ENCODE measurements around the gene SEMA3G.

SEMA3G gene

GRCh38 chr3:52439426-52440248 lies 5.3 kb downstream of the SEMA3G start:
- Mint-ChIP-seq H3K4me3 (no peak overlapping the region), H3K27ac (no peak overlapping the region), H3K36me3 (no peaks in the 10 kb centered on the region), H3K27me3 (peaks cover 8% of the 10 kb centered on the region), H3K4me1 (no peaks in the 10 kb centered on the region), H3K9me3 (no peaks in the 10 kb centered on the region)
- ATAC-seq = no peak

DNA sequence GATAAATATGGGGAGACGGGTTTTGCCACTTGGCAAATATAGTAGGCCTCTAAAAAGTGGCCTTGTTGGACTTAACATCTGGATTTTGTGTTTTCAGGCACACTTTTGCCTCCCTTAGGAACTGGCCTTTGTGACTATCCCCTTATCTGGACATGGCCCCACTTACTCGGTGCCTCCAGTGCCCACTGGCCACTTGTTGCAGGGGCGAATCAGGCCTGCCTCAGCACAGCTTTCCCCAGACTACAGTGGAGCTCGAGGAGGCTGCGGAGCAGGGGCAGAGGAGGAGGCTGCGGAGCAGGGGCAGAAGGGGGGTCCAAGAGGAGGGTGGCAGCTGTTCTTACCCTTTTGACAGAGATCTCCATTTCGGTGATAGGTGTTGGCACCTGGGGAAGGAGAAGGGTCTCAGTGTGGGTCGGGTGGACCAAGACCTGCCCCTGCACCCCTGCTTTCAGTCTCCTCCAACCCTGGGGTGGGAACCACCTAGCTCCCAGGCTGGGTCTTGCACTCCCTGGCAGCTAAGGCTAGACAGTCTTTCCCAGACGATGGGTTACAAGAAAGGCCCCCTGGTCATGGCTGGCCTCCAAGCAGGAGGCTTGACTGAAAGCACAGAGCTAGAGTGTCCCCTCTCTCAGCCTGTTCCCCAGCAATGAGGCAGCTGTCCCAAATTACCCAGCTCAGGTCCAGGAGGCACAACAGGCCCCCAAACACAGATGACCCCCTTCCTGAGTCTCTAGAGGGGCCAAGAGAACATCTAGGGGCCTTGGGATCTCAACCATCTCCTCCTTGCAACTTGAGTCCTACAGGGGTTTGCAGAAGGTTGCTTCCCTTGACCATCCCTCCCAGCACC lies 6.1 kb downstream of the SEMA3G start:
- no peak overlapping the region for H3K27ac Mint-ChIP-seq

DNA sequence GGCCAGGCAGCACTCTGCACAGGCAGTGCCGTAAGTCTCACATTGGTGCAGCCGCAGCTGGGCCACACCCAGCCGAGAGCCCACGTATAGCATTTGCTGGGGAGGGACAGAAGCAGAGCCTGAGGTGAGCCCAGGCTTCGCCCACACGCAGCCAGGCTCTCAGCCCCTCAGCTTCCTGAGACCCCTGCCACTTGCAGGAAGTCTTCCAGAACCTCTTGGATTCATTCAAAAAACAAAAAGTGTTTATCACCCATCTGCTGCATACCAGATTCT lies 6.9 kb downstream of the SEMA3G start:
- H3K9me3 Mint-ChIP-seq = no peaks in the 10 kb centered on the region
- no peak for ATAC-seq
- H3K27me3 Mint-ChIP-seq = peaks cover 8% of the 10 kb centered on the region
- H3K27ac Mint-ChIP-seq = no peak overlapping the region
- H3K4me1 Mint-ChIP-seq = no peaks in the 10 kb centered on the region
- H3K4me3 Mint-ChIP-seq = no peak overlapping the region
- H3K36me3 Mint-ChIP-seq = no peaks in the 10 kb centered on the region

More for the DNA sequence above, 6.1 kb downstream of the SEMA3G start:
- no peak for ATAC-seq
- no peaks in the 10 kb centered on the region for H3K9me3 Mint-ChIP-seq
- no peak overlapping the region for H3K4me3 Mint-ChIP-seq
- H3K4me1 Mint-ChIP-seq = no peaks in the 10 kb centered on the region
- H3K36me3 Mint-ChIP-seq = no peaks in the 10 kb centered on the region
- H3K27me3 Mint-ChIP-seq = peaks cover 8% of the 10 kb centered on the region

DNA sequence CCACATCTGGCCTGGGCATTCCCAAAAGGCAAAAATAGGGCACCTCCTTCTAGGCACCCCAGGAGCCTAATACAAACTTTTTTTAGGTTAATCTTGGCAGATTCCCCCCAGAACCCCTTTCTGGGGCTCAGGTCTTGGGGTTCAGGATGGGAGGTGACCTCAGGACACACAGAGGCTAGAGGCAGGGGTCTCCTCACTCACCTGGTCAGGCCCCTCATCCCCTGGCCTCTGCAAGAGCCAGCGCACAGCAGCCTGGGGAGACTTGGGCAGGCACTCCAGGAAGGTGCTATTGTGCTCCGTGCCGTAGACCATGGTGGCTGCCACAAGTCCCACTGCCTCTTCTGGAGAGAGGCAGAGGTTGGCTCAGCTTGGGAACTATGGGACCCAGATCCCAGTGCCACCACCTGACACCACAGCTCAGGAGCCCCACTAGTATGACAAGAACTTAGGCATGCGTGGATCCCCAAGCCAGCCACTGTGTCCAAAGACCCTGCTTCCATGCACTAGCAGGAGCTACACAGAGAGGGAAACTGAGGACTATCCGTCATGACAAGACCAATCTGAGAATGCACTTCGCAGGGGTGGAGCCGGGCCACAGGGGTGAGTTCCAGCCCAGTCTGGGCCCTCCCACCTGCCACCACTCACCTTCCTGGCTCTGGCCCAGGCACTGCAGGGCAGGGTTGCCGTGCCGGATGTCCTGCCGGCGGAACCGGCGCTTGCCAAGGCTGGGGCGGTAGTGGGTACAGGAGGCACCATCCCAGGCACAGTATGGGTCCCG lies 7.4 kb downstream of the SEMA3G start:
- Mint-ChIP-seq H3K4me1 (no peaks in the 10 kb centered on the region), H3K36me3 (no peaks in the 10 kb centered on the region), H3K27ac (no peak overlapping the region), H3K9me3 (no peaks in the 10 kb centered on the region), H3K4me3 (no peak overlapping the region), H3K27me3 (peaks cover 8% of the 10 kb centered on the region)
- no peak for ATAC-seq

GRCh38 chr3:52436500-52437149 lies 8.3 kb downstream of the SEMA3G start:
- H3K4me1 Mint-ChIP-seq = no peaks in the 10 kb centered on the region
- H3K9me3 Mint-ChIP-seq = no peaks in the 10 kb centered on the region
- peaks cover 8% of the 10 kb centered on the region for H3K27me3 Mint-ChIP-seq
- no peak overlapping the region for H3K27ac Mint-ChIP-seq
- no peak for ATAC-seq
- no peaks in the 10 kb centered on the region for H3K36me3 Mint-ChIP-seq
- H3K4me3 Mint-ChIP-seq = no peak overlapping the region

GRCh38 chr3:52435246-52436101 lies 9.4 kb downstream of the SEMA3G start:
- H3K36me3 Mint-ChIP-seq = no peaks in the 10 kb centered on the region
- H3K27me3 Mint-ChIP-seq = peaks cover 8% of the 10 kb centered on the region
- ATAC-seq = no peak
- H3K27ac Mint-ChIP-seq = no peak overlapping the region
- H3K4me1 Mint-ChIP-seq = no peaks in the 10 kb centered on the region
- no peak overlapping the region for H3K4me3 Mint-ChIP-seq
- no peaks in the 10 kb centered on the region for H3K9me3 Mint-ChIP-seq

DNA sequence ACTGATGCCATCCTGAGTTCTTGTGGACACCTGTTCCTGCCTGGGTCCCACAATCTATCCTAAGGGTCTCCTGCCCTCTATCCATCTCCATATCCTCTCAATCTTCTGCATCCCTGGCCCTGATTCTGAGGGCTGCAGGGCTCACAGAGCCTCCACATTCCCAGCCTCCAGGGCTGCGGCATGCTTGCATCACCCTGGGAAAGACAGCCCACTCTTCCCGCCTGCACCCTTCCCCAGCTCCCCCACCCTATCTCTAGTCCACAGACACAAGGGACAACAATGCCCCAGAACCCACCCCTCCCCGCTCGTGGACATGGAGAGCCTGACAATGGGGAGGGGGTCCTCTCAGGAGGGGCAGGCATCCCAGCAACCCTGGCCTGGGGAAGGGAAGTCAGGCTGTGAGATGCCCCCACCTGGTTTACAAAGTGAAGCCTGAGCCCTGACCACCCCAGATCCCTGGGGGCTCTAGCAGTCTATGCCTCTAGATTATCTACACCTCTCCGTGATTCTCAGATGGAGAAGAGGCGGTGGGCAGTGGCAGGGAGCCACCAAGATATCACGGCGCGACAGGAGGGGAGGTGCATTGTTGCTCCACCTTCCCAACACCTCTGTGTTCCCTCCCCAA lies 10.3 kb downstream of the SEMA3G start:
- no peak for ATAC-seq
- no peaks in the 10 kb centered on the region for H3K36me3 Mint-ChIP-seq

DNA sequence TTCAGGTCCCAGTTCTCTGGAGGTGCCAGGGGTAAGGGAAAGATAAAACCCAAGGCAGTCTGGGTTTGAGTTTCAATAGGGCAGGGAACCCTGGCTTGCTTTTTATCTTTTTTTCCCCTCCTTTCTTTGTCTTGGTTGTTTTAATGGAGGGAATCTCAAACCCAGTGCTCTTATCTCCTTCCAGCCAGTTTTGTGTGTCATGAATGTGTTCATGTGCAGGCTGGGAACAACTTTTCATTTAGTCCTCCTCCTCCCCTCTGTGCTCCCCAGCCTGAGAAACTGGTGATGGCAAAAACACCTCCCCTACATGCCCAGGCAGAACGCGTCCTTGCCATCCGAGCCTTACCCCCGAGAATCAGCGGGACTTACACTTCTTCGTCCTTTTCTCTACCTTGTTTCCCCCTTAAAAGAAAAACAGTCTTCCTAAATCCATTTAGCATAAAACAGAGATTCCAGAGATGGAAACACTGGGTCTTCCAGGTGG lies 10.9 kb downstream of the SEMA3G start:
- no peaks in the 10 kb centered on the region for H3K4me1 Mint-ChIP-seq
- H3K9me3 Mint-ChIP-seq = no peaks in the 10 kb centered on the region
- H3K4me3 Mint-ChIP-seq = no peak overlapping the region
- no peak overlapping the region for H3K27ac Mint-ChIP-seq
- ATAC-seq = no peak
- peaks cover 8% of the 10 kb centered on the region for H3K27me3 Mint-ChIP-seq
- H3K36me3 Mint-ChIP-seq = no peaks in the 10 kb centered on the region

More for the DNA sequence above, 10.3 kb downstream of the SEMA3G start:
- Mint-ChIP-seq H3K9me3 (no peaks in the 10 kb centered on the region), H3K27me3 (peaks cover 8% of the 10 kb centered on the region), H3K4me1 (no peaks in the 10 kb centered on the region), H3K4me3 (no peak overlapping the region), H3K27ac (no peak overlapping the region)

DNA sequence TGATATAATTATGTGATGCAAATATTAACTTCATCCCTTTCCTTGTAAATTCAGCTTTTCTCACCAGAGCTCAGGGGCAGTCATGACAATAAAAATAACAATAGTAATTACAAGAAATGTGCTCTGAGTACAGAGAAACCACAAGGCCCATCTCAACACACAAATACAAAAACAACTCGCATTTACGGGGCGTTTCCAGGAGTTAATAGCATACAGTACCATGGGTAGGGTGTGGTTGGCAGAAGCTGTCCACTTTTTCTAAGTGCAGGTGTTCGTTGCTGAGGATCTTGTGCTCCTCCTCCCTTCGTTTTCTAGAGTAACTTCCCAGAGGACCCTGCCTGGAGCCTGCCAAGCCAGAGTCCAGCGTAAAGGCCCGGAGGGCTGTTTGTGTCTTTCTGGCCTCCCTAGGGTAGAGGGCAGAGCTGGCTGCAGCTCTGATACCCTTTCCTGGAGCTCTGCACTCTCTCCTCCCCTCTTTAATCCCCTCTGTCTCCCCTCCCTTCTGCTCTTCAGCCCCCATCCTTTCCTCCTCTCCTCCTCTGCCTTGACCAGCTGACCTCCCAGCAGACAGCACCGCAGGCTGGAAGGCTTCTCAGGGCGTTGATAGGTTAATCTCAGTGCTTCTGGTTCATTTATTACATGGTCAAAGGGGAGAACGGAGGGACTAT lies 11.4 kb downstream of the SEMA3G start:
- H3K27ac Mint-ChIP-seq = no peak overlapping the region
- H3K9me3 Mint-ChIP-seq = no peaks in the 10 kb centered on the region
- H3K36me3 Mint-ChIP-seq = no peaks in the 10 kb centered on the region
- H3K27me3 Mint-ChIP-seq = peaks cover 8% of the 10 kb centered on the region
- no peak overlapping the region for H3K4me3 Mint-ChIP-seq
- H3K4me1 Mint-ChIP-seq = no peaks in the 10 kb centered on the region
- no peak for ATAC-seq

- Mint-ChIP-seq H3K4me3 (no peak overlapping the region), H3K36me3 (no peaks in the 10 kb centered on the region), H3K4me1 (no peaks in the 10 kb centered on the region), H3K27ac (no peak overlapping the region), H3K9me3 (no peaks in the 10 kb centered on the region), H3K27me3 (peaks cover 8% of the 10 kb centered on the region)
- ATAC-seq = no peak
These were observed 12.2 kb downstream of the SEMA3G start for GRCh38 chr3:52432691-52433141.

DNA sequence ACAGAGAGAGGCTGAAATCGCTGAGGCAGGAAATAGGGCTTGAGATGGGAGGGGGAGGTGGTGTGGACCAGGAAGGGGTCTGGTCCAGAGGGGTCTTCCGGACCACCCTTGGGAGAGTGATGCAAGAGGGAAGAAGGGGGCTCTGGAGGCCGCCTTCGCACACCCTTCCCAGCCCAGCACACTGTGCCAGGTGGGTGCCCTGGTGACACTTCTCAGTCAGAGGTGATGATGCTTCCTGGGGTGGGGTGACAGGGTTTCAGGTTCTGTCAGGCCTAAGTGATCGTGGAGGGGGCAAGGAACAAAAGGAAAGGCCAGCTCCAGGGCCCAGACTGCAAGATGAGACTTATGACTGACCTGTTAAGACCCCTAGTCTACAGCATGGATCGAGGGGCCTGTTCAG lies 12.7 kb downstream of the SEMA3G start:
- no peak for ATAC-seq
- Mint-ChIP-seq H3K27me3 (peaks cover 8% of the 10 kb centered on the region), H3K4me3 (no peak overlapping the region), H3K9me3 (no peaks in the 10 kb centered on the region), H3K36me3 (no peaks in the 10 kb centered on the region), H3K27ac (no peak overlapping the region), H3K4me1 (no peaks in the 10 kb centered on the region)

DNA sequence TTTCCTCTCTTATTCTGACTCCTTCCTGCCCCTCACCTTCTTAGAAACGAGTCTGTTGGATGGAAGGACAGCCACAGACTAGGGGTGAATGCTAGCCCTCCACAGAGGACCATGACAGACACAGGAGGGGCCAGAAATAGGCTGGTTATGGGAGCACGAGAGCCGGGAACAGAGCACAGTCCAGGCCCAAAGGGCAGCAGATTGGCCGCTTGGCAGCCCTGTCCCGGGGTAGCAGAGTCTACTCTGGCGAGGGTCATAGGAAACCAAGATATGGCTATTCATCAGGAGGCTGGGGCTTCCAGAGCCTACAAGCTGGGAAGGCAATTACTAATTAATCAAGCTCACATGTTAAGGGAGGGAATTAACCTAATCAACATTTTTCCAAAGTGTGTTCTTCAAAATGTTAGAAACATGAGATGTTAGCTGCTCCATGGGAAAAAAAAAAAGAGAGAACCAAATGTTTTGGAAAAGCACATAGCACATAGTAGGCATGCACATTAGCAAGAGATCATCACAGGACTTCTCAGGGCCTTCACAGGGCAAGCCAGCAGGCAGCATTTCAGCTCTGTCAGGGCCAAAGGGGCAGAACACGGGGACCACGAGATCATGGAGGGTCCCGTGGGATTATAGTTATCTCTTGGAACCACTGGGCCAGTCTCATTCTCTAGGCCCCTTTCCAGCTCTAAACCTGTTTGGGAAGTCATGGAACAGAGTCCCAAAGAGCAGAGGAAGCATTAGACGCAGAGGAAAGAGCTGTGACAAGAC lies 13.3 kb downstream of the SEMA3G start:
- Mint-ChIP-seq H3K27ac (no peak overlapping the region), H3K27me3 (peaks cover 8% of the 10 kb centered on the region), H3K36me3 (no peaks in the 10 kb centered on the region), H3K4me3 (no peak overlapping the region), H3K9me3 (no peaks in the 10 kb centered on the region), H3K4me1 (no peaks in the 10 kb centered on the region)
- no peak for ATAC-seq

DNA sequence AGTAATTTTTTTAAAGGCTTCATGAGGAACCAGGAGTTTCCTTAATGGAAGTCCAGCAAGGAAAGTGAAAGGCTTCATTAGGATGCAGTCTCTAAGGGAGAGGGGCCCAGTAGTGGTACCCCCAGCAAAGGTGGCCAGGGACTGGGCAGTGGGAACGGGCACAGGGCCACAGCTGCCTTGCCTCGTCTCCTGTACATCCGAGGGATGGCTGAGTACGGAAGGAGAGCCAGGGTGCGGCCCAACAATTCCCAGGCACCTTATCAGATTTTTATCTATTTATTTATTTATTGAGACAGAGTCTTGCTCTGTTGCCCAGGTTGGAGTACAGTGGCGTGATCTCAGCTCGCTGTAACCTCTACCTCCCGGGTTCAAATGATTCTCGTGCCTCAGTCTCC lies 14.5 kb downstream of the SEMA3G start:
- Mint-ChIP-seq H3K27me3 (no peaks in the 10 kb centered on the region), H3K9me3 (no peaks in the 10 kb centered on the region)

More for the DNA sequence above, 14.5 kb downstream of the SEMA3G start:
- Mint-ChIP-seq H3K27ac (no peak overlapping the region), H3K4me3 (no peak overlapping the region), H3K36me3 (no peaks in the 10 kb centered on the region), H3K4me1 (no peaks in the 10 kb centered on the region)
- ATAC-seq = no peak
